Measurements from ENCODE around the gene IL10RB.

DNA sequence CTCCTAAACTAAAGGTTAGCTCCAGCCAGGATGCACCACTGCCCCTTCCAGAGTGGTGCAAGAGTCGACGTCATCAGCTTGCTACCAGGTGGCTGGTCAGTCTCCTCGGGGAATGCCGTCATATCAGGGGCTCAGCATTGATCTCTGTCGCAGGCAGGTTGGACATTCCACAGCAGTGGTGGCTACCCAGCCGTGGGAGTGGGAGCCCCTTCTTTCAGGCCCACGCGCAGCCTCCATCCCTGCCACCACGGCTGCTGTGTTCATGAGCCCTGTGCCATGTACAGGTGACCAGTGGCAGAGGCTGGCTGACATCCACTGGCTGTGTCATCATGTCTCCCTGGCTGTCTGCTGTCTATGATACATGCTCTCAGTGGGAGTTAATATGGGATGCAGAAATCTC, 25.5 kb downstream of the IL10RB start:
- TF ChIP-seq, protein P1, sequence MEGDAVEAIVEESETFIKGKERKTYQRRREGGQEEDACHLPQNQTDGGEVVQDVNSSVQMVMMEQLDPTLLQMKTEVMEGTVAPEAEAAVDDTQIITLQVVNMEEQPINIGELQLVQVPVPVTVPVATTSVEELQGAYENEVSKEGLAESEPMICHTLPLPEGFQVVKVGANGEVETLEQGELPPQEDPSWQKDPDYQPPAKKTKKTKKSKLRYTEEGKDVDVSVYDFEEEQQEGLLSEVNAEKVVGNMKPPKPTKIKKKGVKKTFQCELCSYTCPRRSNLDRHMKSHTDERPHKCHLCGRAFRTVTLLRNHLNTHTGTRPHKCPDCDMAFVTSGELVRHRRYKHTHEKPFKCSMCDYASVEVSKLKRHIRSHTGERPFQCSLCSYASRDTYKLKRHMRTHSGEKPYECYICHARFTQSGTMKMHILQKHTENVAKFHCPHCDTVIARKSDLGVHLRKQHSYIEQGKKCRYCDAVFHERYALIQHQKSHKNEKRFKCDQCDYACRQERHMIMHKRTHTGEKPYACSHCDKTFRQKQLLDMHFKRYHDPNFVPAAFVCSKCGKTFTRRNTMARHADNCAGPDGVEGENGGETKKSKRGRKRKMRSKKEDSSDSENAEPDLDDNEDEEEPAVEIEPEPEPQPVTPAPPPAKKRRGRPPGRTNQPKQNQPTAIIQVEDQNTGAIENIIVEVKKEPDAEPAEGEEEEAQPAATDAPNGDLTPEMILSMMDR (conservative IDR thresholded peaks at IDR 0.05 in 1 of 2, IDR thresholded peaks at IDR 0.05 in 1 of 2; ENCODE audit: extremely low read depth in 1 of 2, insufficient read depth in 1 of 2, low read depth in 1 of 2, low read length in 2 of 2), result no peak
- no peak for TF ChIP-seq EZH2 (IDR thresholded peaks at IDR 0.05; ENCODE audit: borderline replicate concordance, low read length)

Data from mammary epithelial cell (primary cell).